Adrenal gland (tissue), 5 donors: ENCODE data around the gene SH3BP5L.

Source experiments
- CTCF ChIP-seq, 6 experiments: fragments of 450-650 bp in 4 of 6; fragments of 200-600 bp in 2 of 6; sonication (generic) in 1 of 6; IDR thresholded peaks; 1 replicate in 5 of 6; 2 replicates in 1 of 6; pipeline versions ENCODE4 v1.5.1 to v1.8.0; 2016 to 2021; ENCODE audit warnings: antibody characterized with exemption in 6 of 6, mild to moderate bottlenecking in 2 of 6, moderate library complexity in 1 of 6
- POLR2A ChIP-seq, 2 donors: fragments of 450-650 bp; IDR thresholded peaks; one replicate each; pipeline ENCODE4 v1.6.1; 2017; ENCODE audit warnings: antibody characterized with exemption in 2 of 2, mild to moderate bottlenecking in 2 of 2, moderate library complexity in 1 of 2
- donor health status: DM: no; HTN: no; CAD: no.

- TF ChIP-seq CTCF (IDR thresholded peaks at IDR 0.05) (no peak), POLR2A (IDR thresholded peaks at IDR 0.05) (no peak)
These were observed 22.3 kb upstream of the SH3BP5L start for GRCh38 chr1:248847956-248848561.
